ENCODE results near the gene MAPK10. TPM values are rescaled to one million over a fixed set of nuclear protein-coding genes. Genes with fewer than 3 reads are reported as not detected.

Gene MAPK10
- total and polyA plus RNA-seq, 2 of the 8 experiments (the other 6 are each of a cell fraction or from before 2014, with no cell fraction given) = 2.5 to 3.1 TPM

DNA sequence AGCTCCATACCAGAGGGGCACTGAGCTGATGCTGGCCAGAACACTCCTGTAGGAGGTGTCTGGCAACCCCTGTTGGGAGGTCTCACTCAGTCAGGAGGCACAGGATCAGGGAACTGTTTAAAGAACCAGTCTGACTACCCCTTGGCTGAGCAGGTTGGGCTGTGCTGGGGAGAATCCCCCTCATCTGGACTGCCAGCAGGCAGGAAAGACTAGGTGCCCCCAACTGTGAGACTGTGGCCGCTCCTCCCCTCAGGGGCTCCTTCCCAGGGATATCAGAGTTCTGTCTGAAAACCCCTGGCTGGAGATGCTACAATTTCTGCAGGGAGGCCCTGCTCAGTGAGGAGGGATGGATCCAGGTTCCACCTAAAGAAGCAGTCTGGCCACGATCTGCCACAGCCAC is 245.3 kb downstream of the MAPK10 start (continued):
- TF ChIP-seq, protein P1, sequence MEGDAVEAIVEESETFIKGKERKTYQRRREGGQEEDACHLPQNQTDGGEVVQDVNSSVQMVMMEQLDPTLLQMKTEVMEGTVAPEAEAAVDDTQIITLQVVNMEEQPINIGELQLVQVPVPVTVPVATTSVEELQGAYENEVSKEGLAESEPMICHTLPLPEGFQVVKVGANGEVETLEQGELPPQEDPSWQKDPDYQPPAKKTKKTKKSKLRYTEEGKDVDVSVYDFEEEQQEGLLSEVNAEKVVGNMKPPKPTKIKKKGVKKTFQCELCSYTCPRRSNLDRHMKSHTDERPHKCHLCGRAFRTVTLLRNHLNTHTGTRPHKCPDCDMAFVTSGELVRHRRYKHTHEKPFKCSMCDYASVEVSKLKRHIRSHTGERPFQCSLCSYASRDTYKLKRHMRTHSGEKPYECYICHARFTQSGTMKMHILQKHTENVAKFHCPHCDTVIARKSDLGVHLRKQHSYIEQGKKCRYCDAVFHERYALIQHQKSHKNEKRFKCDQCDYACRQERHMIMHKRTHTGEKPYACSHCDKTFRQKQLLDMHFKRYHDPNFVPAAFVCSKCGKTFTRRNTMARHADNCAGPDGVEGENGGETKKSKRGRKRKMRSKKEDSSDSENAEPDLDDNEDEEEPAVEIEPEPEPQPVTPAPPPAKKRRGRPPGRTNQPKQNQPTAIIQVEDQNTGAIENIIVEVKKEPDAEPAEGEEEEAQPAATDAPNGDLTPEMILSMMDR (IDR thresholded peaks at IDR 0.05; ENCODE audit: control extremely low read depth in 1 of 3, insufficient read depth in 1 of 3, low read depth in 1 of 3, low read length in 3 of 3) = no peak
- TF ChIP-seq BRCA1 (IDR thresholded peaks at IDR 0.05; ENCODE audit: low read depth, low read length) = no peak
- TF ChIP-seq TBP (IDR thresholded peaks at IDR 0.05; ENCODE audit: low read depth, low read length) = no peak
